ENCODE data around the gene TICRR.

DNA sequence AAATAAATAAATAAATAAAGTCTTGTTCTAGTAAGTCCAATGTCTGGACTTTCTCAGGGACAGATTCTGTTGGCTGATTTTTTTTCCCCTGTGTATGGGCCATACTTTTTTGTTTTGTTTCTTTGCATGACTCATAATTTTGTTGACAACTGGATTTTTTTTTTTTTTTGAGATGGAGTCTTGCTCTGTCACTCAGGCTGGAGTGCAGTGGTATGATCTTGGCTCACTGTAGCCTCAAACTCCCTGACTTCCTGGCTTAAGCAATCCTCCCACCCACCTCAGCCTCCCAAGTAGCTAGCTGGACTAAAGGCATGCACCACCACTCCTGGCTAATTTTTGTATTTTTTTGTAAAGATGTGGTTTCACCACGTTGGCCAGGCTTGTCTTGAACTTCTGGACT, 38.9 kb downstream of the TICRR start:
- TF ChIP-seq, protein P1, sequence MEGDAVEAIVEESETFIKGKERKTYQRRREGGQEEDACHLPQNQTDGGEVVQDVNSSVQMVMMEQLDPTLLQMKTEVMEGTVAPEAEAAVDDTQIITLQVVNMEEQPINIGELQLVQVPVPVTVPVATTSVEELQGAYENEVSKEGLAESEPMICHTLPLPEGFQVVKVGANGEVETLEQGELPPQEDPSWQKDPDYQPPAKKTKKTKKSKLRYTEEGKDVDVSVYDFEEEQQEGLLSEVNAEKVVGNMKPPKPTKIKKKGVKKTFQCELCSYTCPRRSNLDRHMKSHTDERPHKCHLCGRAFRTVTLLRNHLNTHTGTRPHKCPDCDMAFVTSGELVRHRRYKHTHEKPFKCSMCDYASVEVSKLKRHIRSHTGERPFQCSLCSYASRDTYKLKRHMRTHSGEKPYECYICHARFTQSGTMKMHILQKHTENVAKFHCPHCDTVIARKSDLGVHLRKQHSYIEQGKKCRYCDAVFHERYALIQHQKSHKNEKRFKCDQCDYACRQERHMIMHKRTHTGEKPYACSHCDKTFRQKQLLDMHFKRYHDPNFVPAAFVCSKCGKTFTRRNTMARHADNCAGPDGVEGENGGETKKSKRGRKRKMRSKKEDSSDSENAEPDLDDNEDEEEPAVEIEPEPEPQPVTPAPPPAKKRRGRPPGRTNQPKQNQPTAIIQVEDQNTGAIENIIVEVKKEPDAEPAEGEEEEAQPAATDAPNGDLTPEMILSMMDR (IDR thresholded peaks at IDR 0.05; ENCODE audit: low read depth, low read length, missing input control) = no peak
- TF ChIP-seq GABPA (IDR thresholded peaks at IDR 0.05 in 1 of 2, conservative IDR thresholded peaks at IDR 0.05 in 1 of 2) = no peak

Measured in liver (tissue), 3 donors.